ENCODE measurements around the gene MEF2C. TPM values are rescaled to one million over a fixed set of nuclear protein-coding genes. Genes with fewer than 3 reads are reported as not detected.

Gene MEF2C
- total RNA-seq, 1 donor from 2014 or later: 1.9 TPM

- H3K4me3 Mint-ChIP-seq (ENCODE audit: low read depth): no peak overlapping the region
- TF ChIP-seq CTCF (IDR thresholded peaks at IDR 0.05; ENCODE audit: unreplicated experiment): no peak
- no peak for DNase-seq (ENCODE audit: low spot score, unreplicated experiment)
Observed at GRCh38 chr5:88834131-88834462, 48.9 kb downstream of the MEF2C start.

GRCh38 chr5:88833371-88834130 is 49.4 kb downstream of the MEF2C start:
- Mint-ChIP-seq H3K4me1 (ENCODE audit: low read depth) (peaks cover 4% of the 10 kb centered on the region), H3K27ac (no peak overlapping the region)
- DNase-seq (ENCODE audit: low spot score, unreplicated experiment): no peak

More at GRCh38 chr5:88834131-88834462, 48.9 kb downstream of the MEF2C start:
- no peak overlapping the region for H3K27ac Mint-ChIP-seq
- no peaks in the 10 kb centered on the region for H3K36me3 Mint-ChIP-seq (ENCODE audit: insufficient read depth)
- H3K9me3 Mint-ChIP-seq (ENCODE audit: low read depth): no peaks in the 10 kb centered on the region
- H3K4me1 Mint-ChIP-seq (ENCODE audit: low read depth): peaks cover 4% of the 10 kb centered on the region
- no peaks in the 10 kb centered on the region for H3K27me3 Mint-ChIP-seq

GRCh38 chr5:88831816-88832215 is 51.2 kb downstream of the MEF2C start:
- Mint-ChIP-seq H3K27ac (no peak overlapping the region), H3K9me3 (ENCODE audit: low read depth) (no peaks in the 10 kb centered on the region), H3K4me1 (ENCODE audit: low read depth) (peaks cover 10% of the 10 kb centered on the region)

More at GRCh38 chr5:88833371-88834130, 49.4 kb downstream of the MEF2C start:
- TF ChIP-seq CTCF (IDR thresholded peaks at IDR 0.05; ENCODE audit: unreplicated experiment): no peak
- Mint-ChIP-seq H3K4me3 (ENCODE audit: low read depth) (no peak overlapping the region), H3K36me3 (ENCODE audit: insufficient read depth) (no peaks in the 10 kb centered on the region), H3K9me3 (ENCODE audit: low read depth) (no peaks in the 10 kb centered on the region), H3K27me3 (no peaks in the 10 kb centered on the region)

GRCh38 chr5:88830567-88830966 is 52.4 kb downstream of the MEF2C start:
- no peaks in the 10 kb centered on the region for H3K36me3 Mint-ChIP-seq (ENCODE audit: insufficient read depth)
- peaks cover 14% of the 10 kb centered on the region for H3K4me1 Mint-ChIP-seq (ENCODE audit: low read depth)
- no peaks in the 10 kb centered on the region for H3K9me3 Mint-ChIP-seq (ENCODE audit: low read depth)
- no peak overlapping the region for H3K4me3 Mint-ChIP-seq (ENCODE audit: low read depth)
- no peak for DNase-seq (ENCODE audit: low spot score, unreplicated experiment)
- no peak overlapping the region for H3K27ac Mint-ChIP-seq
- no peak for TF ChIP-seq CTCF (IDR thresholded peaks at IDR 0.05; ENCODE audit: unreplicated experiment)
- H3K27me3 Mint-ChIP-seq: no peaks in the 10 kb centered on the region

More at GRCh38 chr5:88831816-88832215, 51.2 kb downstream of the MEF2C start:
- H3K36me3 Mint-ChIP-seq (ENCODE audit: insufficient read depth): no peaks in the 10 kb centered on the region
- DNase-seq (ENCODE audit: low spot score, unreplicated experiment): no peak
- no peak overlapping the region for H3K4me3 Mint-ChIP-seq (ENCODE audit: low read depth)
- no peak for TF ChIP-seq CTCF (IDR thresholded peaks at IDR 0.05; ENCODE audit: unreplicated experiment)
- H3K27me3 Mint-ChIP-seq: no peaks in the 10 kb centered on the region

GRCh38 chr5:88829775-88830174 is 53.2 kb downstream of the MEF2C start:
- peaks cover 20% of the 10 kb centered on the region for H3K4me1 Mint-ChIP-seq (ENCODE audit: low read depth)
- H3K4me3 Mint-ChIP-seq (ENCODE audit: low read depth): no peak overlapping the region
- no peaks in the 10 kb centered on the region for H3K36me3 Mint-ChIP-seq (ENCODE audit: insufficient read depth)
- no peak overlapping the region for H3K27ac Mint-ChIP-seq
- no peaks in the 10 kb centered on the region for H3K9me3 Mint-ChIP-seq (ENCODE audit: low read depth)
- no peaks in the 10 kb centered on the region for H3K27me3 Mint-ChIP-seq
- DNase-seq (ENCODE audit: low spot score, unreplicated experiment): no peak
- TF ChIP-seq CTCF (IDR thresholded peaks at IDR 0.05; ENCODE audit: unreplicated experiment): no peak
